CD4-positive, alpha-beta T cell (primary cell): ENCODE measurements around the gene GPX1. TPM values are rescaled to one million over a fixed set of nuclear protein-coding genes. Genes with fewer than 3 reads are reported as not detected.

Experiments
- ATAC-seq: fragments of 200-7000 bp; cut with Tn5 transposase; one replicate; pipeline ENCODE4 v1.10.0; 2022; ENCODE audit warnings: mild to moderate bottlenecking; ENCODE audit not compliant: poor library complexity
- CTCF ChIA-PET: fragments of 350-600 bp; sonication (Branson Sonifier 250); formaldehyde crosslinking; loops from one replicate; lab custom pipeline; 2021; ENCODE audit warnings: antibody characterized with exemption, inconsistent platforms; lab: Charles Lee
- POLR2A ChIA-PET: fragments of 350-600 bp; sonication (Branson Sonifier 250); formaldehyde crosslinking; loops from one replicate; lab custom pipeline; 2021; ENCODE audit warnings: antibody characterized with exemption, inconsistent platforms; lab: Charles Lee
- DNase-seq, 14 experiments: peaks; one replicate each; pipeline ENCODE4 v3.0.0-alpha.2; 2013 to 2020; ENCODE audit warnings: mixed read lengths in 2 of 14
- H3K27ac ChIP-seq, 2 donors: one replicate each; pipeline versions ENCODE4 v1.5.1 to v1.7.0; 2013; ENCODE audit warnings: low read length in 2 of 2, low read depth in 1 of 2, mild to moderate bottlenecking in 1 of 2
- H3K27me3 ChIP-seq, 2 experiments: 1 replicate in 1 of 2; 2 replicates in 1 of 2; pipeline versions ENCODE4 v1.6.1 to v1.7.0; 2013; ENCODE audit warnings: low read length in 2 of 2, control low read depth in 1 of 2, mild to moderate bottlenecking in 1 of 2, moderate library complexity in 1 of 2; ENCODE audit not compliant: insufficient read depth in 2 of 2, control insufficient read depth in 1 of 2
- H3K36me3 ChIP-seq: one replicate; pipeline ENCODE4 v1.6.1; 2013; ENCODE audit warnings: low read length, control low read depth; ENCODE audit not compliant: insufficient read depth
- H3K4me1 ChIP-seq: one replicate; pipeline ENCODE4 v1.6.1; 2013; ENCODE audit warnings: low read length, control low read depth; ENCODE audit not compliant: insufficient read depth
- H3K4me3 ChIP-seq: one replicate; pipeline ENCODE4 v1.5.1; 2013; ENCODE audit warnings: mild to moderate bottlenecking, low read length, moderate library complexity
- H3K9me3 ChIP-seq, 2 experiments: 1 replicate in 1 of 2; 2 replicates in 1 of 2; pipeline versions ENCODE4 v1.6.1 to v1.7.0; 2013; ENCODE audit warnings: low read length in 2 of 2, mild to moderate bottlenecking in 2 of 2, control low read depth in 1 of 2, moderate library complexity in 1 of 2; ENCODE audit not compliant: control insufficient read depth in 1 of 2, insufficient read depth in 1 of 2
- H3K27ac Mint-ChIP-seq: one replicate; pipeline ENCODE4 v1.8.0; 2020; ENCODE audit warnings: mixed read lengths
- H3K27me3 Mint-ChIP-seq: one replicate; pipeline ENCODE4 v1.8.0; 2021; ENCODE audit warnings: mixed read lengths
- H3K36me3 Mint-ChIP-seq: one replicate; pipeline ENCODE4 v1.8.0; 2021; ENCODE audit warnings: low read depth, mixed read lengths
- H3K4me1 Mint-ChIP-seq: one replicate; pipeline ENCODE4 v1.8.0; 2021; ENCODE audit warnings: low read depth, mixed read lengths
- H3K4me3 Mint-ChIP-seq: one replicate; pipeline ENCODE4 v1.8.0; 2020; ENCODE audit warnings: mild to moderate bottlenecking, mixed read lengths
- H3K9me3 Mint-ChIP-seq: one replicate; pipeline ENCODE4 v1.8.0; 2020; ENCODE audit warnings: mixed read lengths
- intact Hi-C, 2 experiments: fragments of 100-400 bp; cut with DNase I in 1 of 2; cut with micrococcal nuclease in 1 of 2; formaldehyde crosslinking; loops; one replicate each; pipeline versions ENCODE4 v1.15.1 to v1.9.0; 2023 to 2025; cut with DNase I, micrococcal nuclease
- total RNA-seq, 174 experiments: library from RNA in 2 of 174; stranded (reverse) in 2 of 174; gene quantifications; one replicate each; pipeline ENCODE4 v1.2.3 and lab custom pipeline; 2021 to 2026
- TF ChIP-seq, protein P1 (sequence below): fragments of 200-600 bp; IDR thresholded peaks from one replicate; pipeline ENCODE4 v1.8.0; 2022; ENCODE audit warnings: antibody characterized with exemption, mild to moderate bottlenecking

The GPX1 gene
- total RNA-seq, 2 experiments from 2014 or later = 20.8 to 22.9 TPM

- peak overlapping the region; percentile 25 for H3K4me3 Mint-ChIP-seq
- peak overlapping the region; percentile 51 for H3K27ac Mint-ChIP-seq
- CTCF ChIA-PET = interaction anchor here (0.8 kb wide), 1 partner anchor 37 kb away, joined by 3 read pairs; no protein-coding TSS in a partner anchor
Measured at GRCh38 chr3:49377483-49377882, 19.3 kb upstream of the GPX1 start.

GRCh38 chr3:49371946-49372345 is 13.8 kb upstream of the GPX1 start:
- ChIA-PET CTCF (interaction anchor here (1.2 kb wide), 1 partner anchor 32 kb away, joined by 3 read pairs; the partner anchor contains the start of gene USP4), POLR2A (no interaction called here)
- Mint-ChIP-seq H3K27me3 (no peaks in the 10 kb centered on the region), H3K27ac (no peak overlapping the region), H3K4me1 (peaks cover 21% of the 10 kb centered on the region), H3K9me3 (no peaks in the 10 kb centered on the region), H3K4me3 (no peak overlapping the region), H3K36me3 (peaks cover 69% of the 10 kb centered on the region)
- intact Hi-C loops = no loop called here
- DNase-seq (no peak), ATAC-seq (no peak)
- H3K9me3 ChIP-seq = no peaks in the 10 kb centered on the region
- peaks cover 70% of the 10 kb centered on the region for H3K36me3 ChIP-seq
- H3K4me3 ChIP-seq = no peak overlapping the region
- no peaks in the 10 kb centered on the region for H3K27me3 ChIP-seq
- H3K27ac ChIP-seq = no peak overlapping the region
- TF ChIP-seq, protein P1, sequence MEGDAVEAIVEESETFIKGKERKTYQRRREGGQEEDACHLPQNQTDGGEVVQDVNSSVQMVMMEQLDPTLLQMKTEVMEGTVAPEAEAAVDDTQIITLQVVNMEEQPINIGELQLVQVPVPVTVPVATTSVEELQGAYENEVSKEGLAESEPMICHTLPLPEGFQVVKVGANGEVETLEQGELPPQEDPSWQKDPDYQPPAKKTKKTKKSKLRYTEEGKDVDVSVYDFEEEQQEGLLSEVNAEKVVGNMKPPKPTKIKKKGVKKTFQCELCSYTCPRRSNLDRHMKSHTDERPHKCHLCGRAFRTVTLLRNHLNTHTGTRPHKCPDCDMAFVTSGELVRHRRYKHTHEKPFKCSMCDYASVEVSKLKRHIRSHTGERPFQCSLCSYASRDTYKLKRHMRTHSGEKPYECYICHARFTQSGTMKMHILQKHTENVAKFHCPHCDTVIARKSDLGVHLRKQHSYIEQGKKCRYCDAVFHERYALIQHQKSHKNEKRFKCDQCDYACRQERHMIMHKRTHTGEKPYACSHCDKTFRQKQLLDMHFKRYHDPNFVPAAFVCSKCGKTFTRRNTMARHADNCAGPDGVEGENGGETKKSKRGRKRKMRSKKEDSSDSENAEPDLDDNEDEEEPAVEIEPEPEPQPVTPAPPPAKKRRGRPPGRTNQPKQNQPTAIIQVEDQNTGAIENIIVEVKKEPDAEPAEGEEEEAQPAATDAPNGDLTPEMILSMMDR = no peak
- peaks cover 2% of the 10 kb centered on the region for H3K4me1 ChIP-seq

More at GRCh38 chr3:49377483-49377882, 19.3 kb upstream of the GPX1 start:
- Mint-ChIP-seq H3K4me1 (peaks cover 45% of the 10 kb centered on the region), H3K36me3 (peaks cover 40% of the 10 kb centered on the region), H3K9me3 (no peaks in the 10 kb centered on the region), H3K27me3 (no peaks in the 10 kb centered on the region)
- TF ChIP-seq, protein P1 = no peak
- peaks cover 36% of the 10 kb centered on the region for H3K4me1 ChIP-seq
- POLR2A ChIA-PET = no interaction called here
- no peak overlapping the region for H3K4me3 ChIP-seq
- intact Hi-C loops = loop anchor here in 1 of 2 experiments (5.0 kb wide), 1 partner anchor 35 kb away; the partner anchor contains the start of genes RHOA and TCTA
- H3K36me3 ChIP-seq = peaks cover 32% of the 10 kb centered on the region
- ATAC-seq (peak; percentile 59), DNase-seq (peak in 7 of 14 experiments; percentile 4 to 54 (median 21))
- H3K27ac ChIP-seq = no peak overlapping the region
- no peaks in the 10 kb centered on the region for H3K27me3 ChIP-seq
- H3K9me3 ChIP-seq = no peaks in the 10 kb centered on the region

- Histone ChIP-seq H3K36me3 (peaks cover 81% of the 10 kb centered on the region), H3K4me3 (no peak overlapping the region), H3K9me3 (no peaks in the 10 kb centered on the region), H3K27ac (no peak overlapping the region), H3K4me1 (peaks cover 2% of the 10 kb centered on the region), H3K27me3 (no peaks in the 10 kb centered on the region)
- DNase-seq (no peak), ATAC-seq (no peak)
- intact Hi-C loops = no loop called here
- ChIA-PET POLR2A (interaction anchor here (1.3 kb wide), 1 partner anchor 31 kb away, joined by 5 read pairs; the partner anchor contains the start of gene USP4), CTCF (interaction anchor here (1.2 kb wide), 1 partner anchor 31 kb away, joined by 3 read pairs; the partner anchor contains the start of gene USP4)
- TF ChIP-seq, protein P1 = no peak
- no peaks in the 10 kb centered on the region for H3K9me3 Mint-ChIP-seq
- no peaks in the 10 kb centered on the region for H3K27me3 Mint-ChIP-seq
- H3K27ac Mint-ChIP-seq = no peak overlapping the region
- H3K4me1 Mint-ChIP-seq = peaks cover 20% of the 10 kb centered on the region
- H3K4me3 Mint-ChIP-seq = no peak overlapping the region
- peaks cover 77% of the 10 kb centered on the region for H3K36me3 Mint-ChIP-seq
Measured at GRCh38 chr3:49370585-49371290, 12.6 kb upstream of the GPX1 start.
